IMR-90 (cell line): ENCODE measurements around the gene IGSF8. TPM values are rescaled to one million over a fixed set of nuclear protein-coding genes. Genes with fewer than 3 reads are reported as not detected.

Experiments used
- ATAC-seq: fragments of 200-7000 bp; cut with Tn5 transposase; 2 replicates; pipeline ENCODE4 v1.9.1; 2020; ENCODE audit warnings: low read depth, mild to moderate bottlenecking, moderate library complexity
- BruUV-seq: library from RNA; stranded (reverse); fragments of 400-500 nt; replicated peaks from 2 replicates; lab custom pipeline; 2021; lab: Mats Ljungman, UMichigan
- CTCF ChIA-PET: fragments of 300-600 bp; formaldehyde crosslinking; extraction: SDS; loops from one replicate; lab custom pipeline; 2021; ENCODE audit warnings: antibody characterized with exemption; lab: Yijun Ruan, JAX
- POLR2A ChIA-PET: fragments of 300-600 bp; sonication (Branson Sonifier 250); formaldehyde crosslinking; loops from one replicate; lab custom pipeline; 2022; ENCODE audit warnings: antibody characterized with exemption; ENCODE audit not compliant: unreplicated experiment; lab: Charles Lee
- DNase-seq: peaks from one replicate; pipeline ENCODE4 v3.0.0; 2013
- H2AFZ ChIP-seq: replicated peaks from 2 replicates; pipeline ENCODE3; 2013; ENCODE audit warnings: low read length, mild to moderate bottlenecking; ENCODE audit not compliant: poor library complexity
- H2AK5ac ChIP-seq: 2 replicates; pipeline ENCODE4 v1.6.1; 2013; ENCODE audit warnings: low read depth, low read length, inconsistent platforms
- H2AK9ac ChIP-seq: replicated peaks from 2 replicates; pipeline ENCODE3; 2013; ENCODE audit warnings: mild to moderate bottlenecking, low read depth, low read length, moderate library complexity; ENCODE audit not compliant: poor library complexity
- H2BK120ac ChIP-seq: 2 replicates; pipeline ENCODE4 v1.6.1; 2013; ENCODE audit warnings: low read depth, low read length, inconsistent platforms
- H2BK15ac ChIP-seq: 3 replicates; pipeline ENCODE4 v1.6.1; 2013; ENCODE audit warnings: low read depth, low read length, inconsistent platforms
- H2BK20ac ChIP-seq: 2 replicates; pipeline ENCODE4 v1.6.1; 2013; ENCODE audit warnings: low read depth, mild to moderate bottlenecking, inconsistent platforms, low read length, moderate library complexity
- H2BK5ac ChIP-seq: 2 replicates; pipeline ENCODE4 v1.6.1; 2013; ENCODE audit warnings: mild to moderate bottlenecking, low read depth, low read length, inconsistent platforms; ENCODE audit not compliant: poor library complexity, severe bottlenecking
- H3K14ac ChIP-seq: replicated peaks from 2 replicates; pipeline ENCODE4 v1.6.1; 2013; ENCODE audit warnings: low read depth, low read length, inconsistent platforms
- H3K18ac ChIP-seq: 2 replicates; pipeline ENCODE4 v1.6.1; 2013; ENCODE audit warnings: low read depth, low read length, control low read depth
- H3K23ac ChIP-seq: 2 replicates; pipeline ENCODE4 v1.6.1; 2013; ENCODE audit warnings: low read depth, low read length, inconsistent platforms
- H3K27ac ChIP-seq: 2 replicates; pipeline ENCODE4 v1.5.1; 2013; ENCODE audit warnings: mild to moderate bottlenecking, control low read depth, low read length; ENCODE audit not compliant: insufficient read depth
- H3K27me3 ChIP-seq: 2 replicates; pipeline ENCODE4 v1.6.1; 2013; ENCODE audit warnings: low read length; ENCODE audit not compliant: control insufficient read depth, insufficient read depth
- H3K36me3 ChIP-seq: 2 replicates; pipeline ENCODE4 v1.6.1; 2013; ENCODE audit warnings: low read length, mixed read lengths; ENCODE audit not compliant: control insufficient read depth, insufficient read depth
- H3K4ac ChIP-seq: 2 replicates; pipeline ENCODE4 v1.6.1; 2013; ENCODE audit warnings: low read depth, low read length, inconsistent platforms
- H3K4me1 ChIP-seq: 2 replicates; pipeline ENCODE4 v1.6.1; 2013; ENCODE audit warnings: low read length, mixed read lengths; ENCODE audit not compliant: control insufficient read depth, insufficient read depth
- H3K4me2 ChIP-seq: 2 replicates; pipeline ENCODE4 v1.6.1; 2013; ENCODE audit warnings: low read depth, mild to moderate bottlenecking, control low read depth, low read length, moderate library complexity
- H3K4me3 ChIP-seq: 2 replicates; pipeline ENCODE4 v1.5.1; 2013; ENCODE audit warnings: low read depth, mild to moderate bottlenecking, control low read depth, low read length, moderate library complexity; ENCODE audit not compliant: insufficient read depth
- H3K56ac ChIP-seq: 2 replicates; pipeline ENCODE4 v1.6.1; 2013; ENCODE audit warnings: low read length, inconsistent platforms; ENCODE audit not compliant: insufficient read depth; ENCODE audit errors: extremely low read depth
- H3K79me1 ChIP-seq, 2 experiments: 2 replicates each; pipeline ENCODE4 v1.6.1; 2013; ENCODE audit warnings: low read length in 2 of 2, inconsistent platforms in 1 of 2, low read depth in 1 of 2
- H3K9ac ChIP-seq: 2 replicates; pipeline ENCODE4 v1.6.1; 2013; ENCODE audit warnings: low read depth, low read length, control low read depth
- H3K9me1 ChIP-seq: 2 replicates; pipeline ENCODE4 v1.6.1; 2013; ENCODE audit warnings: low read length, inconsistent platforms; ENCODE audit not compliant: insufficient read depth
- H3K9me3 ChIP-seq: 2 replicates; pipeline ENCODE4 v1.6.1; 2013; ENCODE audit warnings: low read length; ENCODE audit not compliant: control insufficient read depth, insufficient read depth
- H4K20me1 ChIP-seq: 2 replicates; pipeline ENCODE4 v1.6.1; 2013; ENCODE audit warnings: low read length, inconsistent platforms; ENCODE audit not compliant: insufficient read depth
- H4K5ac ChIP-seq: 2 replicates; pipeline ENCODE4 v1.6.1; 2013; ENCODE audit warnings: mild to moderate bottlenecking, low read depth, low read length, control low read depth
- H4K8ac ChIP-seq, 2 experiments: 2 replicates each; pipeline ENCODE4 v1.6.1; 2013; ENCODE audit warnings: low read depth in 2 of 2, low read length in 2 of 2, control low read depth in 1 of 2, inconsistent platforms in 1 of 2
- H4K91ac ChIP-seq: 2 replicates; pipeline ENCODE4 v1.6.1; 2013; ENCODE audit warnings: low read depth, low read length, inconsistent platforms; ENCODE audit not compliant: insufficient read depth
- CEBPB ChIP-seq: IDR thresholded peaks from 2 replicates; pipeline ENCODE4 v1.6.1; 2012; ENCODE audit warnings: low read depth, low read length, improper control_type of control experiment
- CHD1 ChIP-seq: IDR thresholded peaks from 2 replicates; pipeline ENCODE4 v1.6.1; 2012; ENCODE audit warnings: low read depth, low read length, improper control_type of control experiment
- FOS ChIP-seq: fragments of 150-350 bp; IDR thresholded peaks from 2 replicates; pipeline ENCODE4 v1.6.1; 2016; ENCODE audit warnings: low read depth, low read length
- MXI1 ChIP-seq: IDR thresholded peaks from 2 replicates; pipeline ENCODE4 v1.6.1; 2012; ENCODE audit warnings: low read depth, mild to moderate bottlenecking, low read length, moderate library complexity, borderline replicate concordance
- POLR2A ChIP-seq: IDR thresholded peaks from 2 replicates; pipeline ENCODE4 v1.6.1; 2012; ENCODE audit warnings: mild to moderate bottlenecking, low read depth, low read length
- RAD21 ChIP-seq: IDR thresholded peaks from 2 replicates; pipeline ENCODE4 v1.6.1; 2012; ENCODE audit warnings: low read length, improper control_type of control experiment
- WGBS, 2 experiments: methylation state at CpG; one replicate each; pipeline versions ENCODE4 v1.1.5 to v1.1.7; 2013; ENCODE audit warnings: missing lambda C conversion rate in 2 of 2; ENCODE audit not compliant: insufficient read length in 1 of 2; ENCODE audit errors: extremely low coverage in 2 of 2; 5-methylcytosine and 5-hydroxymethylcytosine counted together
- dilution Hi-C: fragments of 300-500 bp; cut with HindIII; formaldehyde crosslinking; loops from one replicate; pipeline ENCODE4 v1.14.3; 2018; ENCODE audit warnings: low sequenced_read_pairs; ENCODE audit not compliant: unreplicated experiment
- in situ Hi-C: fragments of 300-500 bp; cut with MboI; formaldehyde crosslinking; loops from 3 replicates; pipeline ENCODE4 v1.14.3; 2019; ENCODE audit warnings: low sequenced_read_pairs, inconsistent platforms, mixed read lengths
- intact Hi-C: fragments of 100-400 bp; cut with micrococcal nuclease; formaldehyde crosslinking; loops from 2 replicates; pipeline ENCODE4 v1.10.0; 2022
- polyA plus RNA-seq, 3 experiments: library from polyadenylated mRNA; depleted of rRNA; stranded (reverse); fragments of >200 nt; gene quantifications; 2 replicates each; pipeline ENCODE4 v1.2.3, GENCODE V29; 2012; ENCODE audit warnings: low replicate concordance in 1 of 3
- total RNA-seq: library from RNA; depleted of rRNA; stranded (reverse); fragments of >200 nt; gene quantifications from 2 replicates; pipeline ENCODE4 v1.2.3, GENCODE V29; 2012
- TF ChIP-seq, protein P1 (sequence below): fragments of 150-350 bp; IDR thresholded peaks from 2 replicates; pipeline ENCODE4 v1.6.1; 2017; ENCODE audit warnings: mild to moderate bottlenecking, antibody characterized with exemption, low read length, low read depth
- TF ChIP-seq, protein P2 (sequence below): conservative IDR thresholded peaks from 2 replicates; pipeline ENCODE4 v1.5.1; 2012; ENCODE audit warnings: mild to moderate bottlenecking, low read depth, low read length, improper control_type of control experiment
- TF ChIP-seq, protein P3 (sequence below): fragments of 150-350 bp; IDR thresholded peaks from 2 replicates; pipeline ENCODE4 v1.6.1; 2016; ENCODE audit warnings: low read depth, mild to moderate bottlenecking, low read length, moderate library complexity, borderline replicate concordance

Gene IGSF8
- total and polyA plus RNA-seq, 2 of the 4 experiments (the other 2 are of a cell fraction) = 8.8 to 25.2 TPM

DNA sequence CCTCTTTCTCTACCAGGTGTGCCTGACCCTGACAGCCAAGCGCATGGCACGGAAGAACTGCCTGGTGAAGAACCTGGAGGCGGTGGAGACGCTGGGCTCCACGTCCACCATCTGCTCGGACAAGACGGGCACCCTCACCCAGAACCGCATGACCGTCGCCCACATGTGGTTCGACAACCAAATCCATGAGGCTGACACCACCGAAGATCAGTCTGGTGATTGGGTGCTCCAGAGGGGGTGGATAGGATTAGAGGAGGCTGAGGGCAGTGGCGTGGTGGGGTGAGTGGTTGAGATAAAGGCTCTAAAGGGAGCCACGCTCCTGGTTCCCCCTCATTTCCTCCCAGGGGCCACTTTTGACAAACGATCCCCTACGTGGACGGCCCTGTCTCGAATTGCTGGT lies 30.2 kb upstream of the IGSF8 start:
- POLR2A ChIA-PET = no interaction called here

More for the DNA sequence above, 30.2 kb upstream of the IGSF8 start:
- dilution Hi-C loops (no loop called here), intact Hi-C loops (no loop called here), in situ Hi-C loops (no loop called here)
- no peaks in the 10 kb centered on the region for H4K20me1 ChIP-seq
- no peak overlapping the region for H4K5ac ChIP-seq
- ATAC-seq (no peak), DNase-seq (no peak)
- no peak overlapping the region for H3K18ac ChIP-seq
- H3K9me1 ChIP-seq = peaks cover 24% of the 10 kb centered on the region
- no peak overlapping the region for H3K9ac ChIP-seq
- H3K27me3 ChIP-seq = peaks cover 18% of the 10 kb centered on the region
- H2BK20ac ChIP-seq = no peak overlapping the region
- CTCF ChIA-PET = interaction anchor here (1.4 kb wide), 1 partner anchor 13 kb away, joined by 3 read pairs; no protein-coding TSS in a partner anchor
- no CpG with 5 or more reads among the region's 18 CpGs for WGBS, 2 experiments
- no peak overlapping the region for H2AFZ ChIP-seq
- no peak overlapping the region for H2BK15ac ChIP-seq
- no peaks in the 10 kb centered on the region for H3K36me3 ChIP-seq
- H2BK120ac ChIP-seq = no peak overlapping the region
- H3K79me1 ChIP-seq = no peaks in the 10 kb centered on the region
- H3K4me1 ChIP-seq = peaks cover 17% of the 10 kb centered on the region
- H3K9me3 ChIP-seq = no peaks in the 10 kb centered on the region
- no peak overlapping the region for H3K4me2 ChIP-seq
- H2AK5ac ChIP-seq = no peak overlapping the region
- H4K8ac ChIP-seq = no peak overlapping the region
- H3K23ac ChIP-seq = no peak overlapping the region
- H4K91ac ChIP-seq = no peak overlapping the region
- no peak overlapping the region for H3K27ac ChIP-seq
- H2BK5ac ChIP-seq = no peak overlapping the region
- no TSS peak for BruUV-seq
- H3K14ac ChIP-seq = no peak overlapping the region
- H3K4me3 ChIP-seq = no peak overlapping the region
- TF ChIP-seq, protein P1, sequence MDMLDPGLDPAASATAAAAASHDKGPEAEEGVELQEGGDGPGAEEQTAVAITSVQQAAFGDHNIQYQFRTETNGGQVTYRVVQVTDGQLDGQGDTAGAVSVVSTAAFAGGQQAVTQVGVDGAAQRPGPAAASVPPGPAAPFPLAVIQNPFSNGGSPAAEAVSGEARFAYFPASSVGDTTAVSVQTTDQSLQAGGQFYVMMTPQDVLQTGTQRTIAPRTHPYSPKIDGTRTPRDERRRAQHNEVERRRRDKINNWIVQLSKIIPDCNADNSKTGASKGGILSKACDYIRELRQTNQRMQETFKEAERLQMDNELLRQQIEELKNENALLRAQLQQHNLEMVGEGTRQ = no peak
- TF ChIP-seq RAD21 = no peak
- TF ChIP-seq, protein P2, sequence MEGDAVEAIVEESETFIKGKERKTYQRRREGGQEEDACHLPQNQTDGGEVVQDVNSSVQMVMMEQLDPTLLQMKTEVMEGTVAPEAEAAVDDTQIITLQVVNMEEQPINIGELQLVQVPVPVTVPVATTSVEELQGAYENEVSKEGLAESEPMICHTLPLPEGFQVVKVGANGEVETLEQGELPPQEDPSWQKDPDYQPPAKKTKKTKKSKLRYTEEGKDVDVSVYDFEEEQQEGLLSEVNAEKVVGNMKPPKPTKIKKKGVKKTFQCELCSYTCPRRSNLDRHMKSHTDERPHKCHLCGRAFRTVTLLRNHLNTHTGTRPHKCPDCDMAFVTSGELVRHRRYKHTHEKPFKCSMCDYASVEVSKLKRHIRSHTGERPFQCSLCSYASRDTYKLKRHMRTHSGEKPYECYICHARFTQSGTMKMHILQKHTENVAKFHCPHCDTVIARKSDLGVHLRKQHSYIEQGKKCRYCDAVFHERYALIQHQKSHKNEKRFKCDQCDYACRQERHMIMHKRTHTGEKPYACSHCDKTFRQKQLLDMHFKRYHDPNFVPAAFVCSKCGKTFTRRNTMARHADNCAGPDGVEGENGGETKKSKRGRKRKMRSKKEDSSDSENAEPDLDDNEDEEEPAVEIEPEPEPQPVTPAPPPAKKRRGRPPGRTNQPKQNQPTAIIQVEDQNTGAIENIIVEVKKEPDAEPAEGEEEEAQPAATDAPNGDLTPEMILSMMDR = no peak
- TF ChIP-seq POLR2A = no peak
- no peak for TF ChIP-seq CEBPB
- TF ChIP-seq, protein P3, sequence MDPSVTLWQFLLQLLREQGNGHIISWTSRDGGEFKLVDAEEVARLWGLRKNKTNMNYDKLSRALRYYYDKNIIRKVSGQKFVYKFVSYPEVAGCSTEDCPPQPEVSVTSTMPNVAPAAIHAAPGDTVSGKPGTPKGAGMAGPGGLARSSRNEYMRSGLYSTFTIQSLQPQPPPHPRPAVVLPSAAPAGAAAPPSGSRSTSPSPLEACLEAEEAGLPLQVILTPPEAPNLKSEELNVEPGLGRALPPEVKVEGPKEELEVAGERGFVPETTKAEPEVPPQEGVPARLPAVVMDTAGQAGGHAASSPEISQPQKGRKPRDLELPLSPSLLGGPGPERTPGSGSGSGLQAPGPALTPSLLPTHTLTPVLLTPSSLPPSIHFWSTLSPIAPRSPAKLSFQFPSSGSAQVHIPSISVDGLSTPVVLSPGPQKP = no peak
- no peak for TF ChIP-seq FOS
- TF ChIP-seq MXI1 = no peak
- no peak for TF ChIP-seq CHD1
- no peak overlapping the region for H3K56ac ChIP-seq
- H2AK9ac ChIP-seq = no peak overlapping the region
- H3K4ac ChIP-seq = no peak overlapping the region; the same call in 1 of the 2 replicates
